Fibroblast of villous mesenchyme (primary cell): Measurements from ENCODE around the gene ARVCF. TPM values are rescaled to one million over a fixed set of nuclear protein-coding genes. Genes with fewer than 3 reads are reported as not detected.

Source experiments
- DNase-seq: peaks from one replicate; pipeline ENCODE4 v3.0.0-alpha.2; 2010; ENCODE audit warnings: low read depth
- H3K4me3 ChIP-seq: 2 replicates; pipeline ENCODE4 v1.5.1; 2011; ENCODE audit warnings: low read depth, mild to moderate bottlenecking, low read length
- total RNA-seq: library from RNA; depleted of rRNA; stranded (reverse); fragments of >200 nt; gene quantifications from 2 replicates; pipeline ENCODE4 v1.2.3, GENCODE V29; 2012
- TF ChIP-seq, protein P1 (sequence below): IDR thresholded peaks from 2 replicates; pipeline ENCODE4 v1.5.1; 2012; ENCODE audit warnings: low read depth, mild to moderate bottlenecking, low read length; ENCODE audit not compliant: insufficient read depth

The ARVCF gene
- total RNA-seq, 1 donor, result 6.0 TPM

DNA sequence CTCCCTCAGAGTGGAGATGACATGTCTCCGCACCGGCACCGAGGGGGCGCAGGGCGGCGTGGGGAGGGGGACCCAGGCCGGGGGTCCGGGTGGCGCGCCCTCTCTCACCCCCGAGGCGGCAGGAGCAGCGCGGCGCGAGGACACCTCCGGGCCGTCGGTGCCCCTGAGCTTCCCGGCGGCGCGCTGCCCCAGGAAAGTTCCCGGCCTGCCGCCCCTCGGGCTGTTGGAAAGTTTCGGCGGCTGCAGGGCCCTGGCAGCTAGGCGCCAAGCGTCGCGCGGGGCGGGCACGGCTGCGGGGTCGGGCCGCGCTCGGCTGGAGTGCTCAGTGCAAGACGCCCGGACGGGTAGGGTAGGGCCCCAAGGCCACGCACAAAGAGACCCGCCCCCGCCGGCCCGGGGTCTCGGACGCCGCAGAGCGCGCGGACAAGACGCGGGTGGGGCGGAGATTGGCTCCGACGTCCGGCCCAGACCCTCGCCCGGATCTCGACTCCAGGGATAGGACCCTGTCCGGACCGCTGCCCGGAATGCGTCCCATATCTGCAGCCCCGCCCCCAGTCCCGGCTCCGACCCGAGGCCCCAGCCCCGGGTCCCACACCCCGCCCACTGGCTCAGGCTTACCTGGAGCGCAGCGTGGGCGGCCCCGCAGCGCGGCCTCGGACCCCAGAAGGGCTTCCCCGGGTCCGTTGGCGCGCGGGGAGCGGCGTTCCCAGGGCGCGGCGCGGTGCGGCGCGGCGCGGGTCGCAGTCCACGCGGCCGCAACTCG lies 471 bp downstream of the ARVCF start:
- peak overlapping the region; percentile 68 for H3K4me3 ChIP-seq
- no peak for DNase-seq
- TF ChIP-seq, protein P1, sequence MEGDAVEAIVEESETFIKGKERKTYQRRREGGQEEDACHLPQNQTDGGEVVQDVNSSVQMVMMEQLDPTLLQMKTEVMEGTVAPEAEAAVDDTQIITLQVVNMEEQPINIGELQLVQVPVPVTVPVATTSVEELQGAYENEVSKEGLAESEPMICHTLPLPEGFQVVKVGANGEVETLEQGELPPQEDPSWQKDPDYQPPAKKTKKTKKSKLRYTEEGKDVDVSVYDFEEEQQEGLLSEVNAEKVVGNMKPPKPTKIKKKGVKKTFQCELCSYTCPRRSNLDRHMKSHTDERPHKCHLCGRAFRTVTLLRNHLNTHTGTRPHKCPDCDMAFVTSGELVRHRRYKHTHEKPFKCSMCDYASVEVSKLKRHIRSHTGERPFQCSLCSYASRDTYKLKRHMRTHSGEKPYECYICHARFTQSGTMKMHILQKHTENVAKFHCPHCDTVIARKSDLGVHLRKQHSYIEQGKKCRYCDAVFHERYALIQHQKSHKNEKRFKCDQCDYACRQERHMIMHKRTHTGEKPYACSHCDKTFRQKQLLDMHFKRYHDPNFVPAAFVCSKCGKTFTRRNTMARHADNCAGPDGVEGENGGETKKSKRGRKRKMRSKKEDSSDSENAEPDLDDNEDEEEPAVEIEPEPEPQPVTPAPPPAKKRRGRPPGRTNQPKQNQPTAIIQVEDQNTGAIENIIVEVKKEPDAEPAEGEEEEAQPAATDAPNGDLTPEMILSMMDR, result no peak

DNA sequence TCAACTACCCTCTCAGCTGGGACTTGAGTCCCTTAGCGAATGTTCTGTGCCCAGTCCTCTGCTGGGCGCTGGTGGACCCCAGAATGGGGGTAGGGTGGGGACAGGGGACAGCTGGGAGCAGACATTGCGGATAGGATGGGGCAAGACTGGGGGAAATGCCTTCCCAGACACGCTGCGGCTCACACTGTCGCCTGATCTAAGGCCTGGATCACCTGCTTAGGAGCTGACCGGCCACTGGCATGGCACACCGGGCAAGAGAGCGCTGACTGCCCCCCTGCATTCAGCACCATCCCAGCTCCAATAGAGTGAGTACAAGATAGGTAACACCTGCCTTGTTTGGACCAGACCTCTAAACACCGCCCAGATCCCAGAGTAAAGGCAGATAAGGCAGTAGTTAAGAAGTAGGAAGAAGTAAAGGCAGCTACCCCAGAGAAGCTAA lies 1.4 kb downstream of the ARVCF start:
- no peak overlapping the region for H3K4me3 ChIP-seq
- TF ChIP-seq, protein P1, result no peak
- DNase-seq, result no peak

DNA sequence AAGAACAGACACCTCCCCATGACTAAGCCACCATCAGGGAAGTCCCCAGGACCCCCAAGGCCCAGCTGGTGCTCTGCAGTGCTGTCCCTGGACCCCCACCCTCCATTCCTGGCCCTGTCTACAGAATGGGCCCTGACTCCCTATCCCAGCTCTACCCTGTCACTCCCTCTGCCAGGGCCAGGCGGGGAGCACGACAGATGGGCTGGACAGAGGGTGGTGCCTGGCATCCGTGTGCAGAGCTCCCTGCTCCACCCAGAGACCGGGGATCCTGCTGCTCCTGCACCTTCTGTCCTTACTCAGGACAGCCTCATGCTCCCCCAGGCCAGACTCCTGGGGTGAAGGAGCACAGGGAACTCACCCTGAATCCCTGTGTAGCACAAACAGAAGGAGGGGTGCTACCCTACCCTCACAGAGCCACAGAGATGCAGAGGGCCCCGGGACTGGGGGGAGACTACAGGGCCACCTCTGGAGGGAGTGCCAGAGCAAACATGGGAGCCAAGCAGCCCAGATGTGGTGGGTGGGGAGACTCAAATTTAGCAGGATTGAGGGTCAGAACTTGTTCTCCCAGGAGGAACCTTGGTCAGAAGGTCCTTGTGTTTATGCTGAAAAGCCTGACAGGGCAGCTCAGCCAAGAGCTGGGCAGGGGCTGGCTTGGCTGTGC lies 2.0 kb downstream of the ARVCF start:
- H3K4me3 ChIP-seq, result no peak overlapping the region
- TF ChIP-seq, protein P1, result no peak
- no peak for DNase-seq

DNA sequence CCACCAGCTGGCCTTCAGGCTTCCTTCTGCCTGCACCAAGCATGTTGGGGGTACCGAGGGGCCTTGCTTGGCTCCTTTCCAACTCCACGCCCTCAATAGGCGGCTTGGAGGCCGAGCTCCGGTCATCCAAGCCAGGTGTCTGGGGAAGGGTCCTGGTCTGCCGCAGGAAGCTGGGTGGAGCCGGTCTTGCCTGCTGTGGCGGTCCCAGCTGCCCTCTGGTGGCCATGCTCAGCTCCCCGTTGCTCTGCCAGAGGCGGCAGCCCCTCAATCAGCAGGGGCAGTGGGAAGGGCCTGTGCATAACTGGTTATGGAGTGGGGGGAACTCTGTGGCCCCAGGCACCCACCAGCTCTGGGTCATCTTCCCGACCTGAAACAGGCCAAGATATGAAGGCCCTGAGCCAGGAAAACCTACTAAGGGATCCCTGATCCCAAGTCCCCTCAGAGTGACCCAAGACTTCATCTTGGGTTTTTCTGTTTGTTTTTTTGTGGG lies 3.2 kb downstream of the ARVCF start:
- DNase-seq, result peak; percentile 70
- no peak overlapping the region for H3K4me3 ChIP-seq
- TF ChIP-seq, protein P1, result peak; percentile 87

DNA sequence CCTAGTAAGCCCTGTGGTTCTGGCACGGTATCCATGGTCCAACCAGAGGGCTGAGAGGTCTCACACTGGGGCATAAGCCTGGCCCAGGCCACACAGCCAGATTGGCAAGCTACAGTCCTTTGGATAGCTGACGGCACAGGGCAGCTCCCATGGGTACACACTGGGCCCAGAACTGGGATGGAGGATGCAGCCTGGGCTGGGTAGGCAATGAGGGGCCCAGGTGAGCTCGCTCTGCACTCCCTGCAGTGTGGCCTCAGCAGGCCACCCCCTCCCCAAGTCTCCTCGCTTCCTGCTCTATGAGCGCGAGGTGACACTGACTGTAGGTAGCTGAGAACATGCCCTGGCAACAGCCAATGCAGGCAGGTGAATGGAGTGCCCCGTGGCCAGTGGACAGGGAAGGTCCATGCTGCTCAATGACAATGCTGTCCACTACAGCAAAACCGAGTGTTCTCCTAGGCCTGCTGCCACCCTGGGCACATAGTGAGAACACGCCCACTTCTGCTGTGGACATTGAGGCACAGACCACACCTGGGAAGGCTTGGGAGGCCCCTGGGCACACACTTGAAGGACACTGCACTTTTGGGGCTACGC lies 3.8 kb downstream of the ARVCF start:
- TF ChIP-seq, protein P1, result no peak
- DNase-seq, result no peak
- no peak overlapping the region for H3K4me3 ChIP-seq

DNA sequence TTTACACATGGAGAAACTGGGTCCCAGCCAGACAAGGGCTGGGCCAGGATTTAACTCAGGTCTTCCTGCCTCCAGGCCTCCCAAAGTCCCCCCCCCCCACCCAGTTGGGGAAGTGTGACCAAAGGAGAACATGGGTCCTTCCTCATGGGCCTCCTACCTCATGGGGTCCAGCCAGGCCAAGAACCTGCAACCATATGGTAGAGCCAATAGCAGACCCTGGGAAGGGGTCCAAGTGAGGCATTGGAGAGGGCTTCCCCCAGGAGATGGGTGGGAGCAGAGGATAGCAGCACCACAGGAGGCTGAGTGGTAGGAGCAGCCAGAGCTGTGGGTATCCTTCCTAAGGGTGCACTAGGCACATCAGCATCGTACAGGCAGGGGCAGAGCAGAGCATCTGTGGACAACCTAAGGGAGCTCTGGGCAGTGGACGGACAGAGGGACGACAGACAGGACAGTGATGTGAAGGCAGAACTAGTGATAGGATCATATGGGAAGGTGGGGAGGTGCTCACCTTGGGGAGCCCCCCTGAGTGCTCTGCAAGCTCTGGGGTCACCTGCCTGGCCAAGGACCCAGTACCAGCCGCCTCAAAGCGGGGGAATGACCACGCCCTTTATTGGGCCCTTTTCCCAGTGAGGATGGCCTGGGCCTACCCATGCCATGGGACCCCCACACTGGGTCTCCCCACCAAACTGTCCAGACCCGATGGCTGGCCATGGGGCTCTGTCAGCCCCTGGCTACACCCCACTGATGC lies 4.5 kb downstream of the ARVCF start:
- TF ChIP-seq, protein P1, result no peak
- no peak for DNase-seq
- H3K4me3 ChIP-seq, result no peak overlapping the region
